NCI-H524 treated with DMSO at 0.1 percent for 48 hours (cell line): Measurements from ENCODE around the gene ETNK2.

Experiments used
- DNase-seq: peaks from one replicate; lab custom pipeline; 2025; lab: John Stamatoyannopoulos, UW

Gene ETNK2

GRCh38 chr1:204147406-204148383 is 4.1 kb downstream of the ETNK2 start:
- DNase-seq, result no peak

GRCh38 chr1:204146965-204147364 is 4.9 kb downstream of the ETNK2 start:
- no peak for DNase-seq

- no peak for DNase-seq
Measured at GRCh38 chr1:204146309-204146708, 5.5 kb downstream of the ETNK2 start.

GRCh38 chr1:204145033-204145504 is 6.8 kb downstream of the ETNK2 start:
- DNase-seq, result no peak

GRCh38 chr1:204143276-204144041 is 8.4 kb downstream of the ETNK2 start:
- no peak for DNase-seq

- no peak for DNase-seq
Measured at GRCh38 chr1:204142032-204142974, 9.5 kb downstream of the ETNK2 start.

- no peak for DNase-seq
Measured at GRCh38 chr1:204141131-204141530, 10.7 kb downstream of the ETNK2 start.

- no peak for DNase-seq
Measured at GRCh38 chr1:204139952-204140351, 11.9 kb downstream of the ETNK2 start.

- no peak for DNase-seq
Measured at GRCh38 chr1:204139088-204139487, 12.8 kb downstream of the ETNK2 start.

- no peak for DNase-seq
Measured at GRCh38 chr1:204136814-204137213, 15.0 kb downstream of the ETNK2 start.

- no peak for DNase-seq
Measured at GRCh38 chr1:204134103-204134502, 17.7 kb downstream of the ETNK2 start.

GRCh38 chr1:204132718-204133117 is 19.1 kb downstream of the ETNK2 start:
- DNase-seq, result no peak

- DNase-seq, result no peak
Measured at GRCh38 chr1:204131978-204132377, 19.9 kb downstream of the ETNK2 start.

- DNase-seq, result no peak
Measured at GRCh38 chr1:204130981-204131892, 20.6 kb downstream of the ETNK2 start.

GRCh38 chr1:204130178-204130577 is 21.7 kb downstream of the ETNK2 start:
- DNase-seq, result no peak

- DNase-seq, result no peak
Measured at GRCh38 chr1:204128964-204129896, 22.6 kb downstream of the ETNK2 start.

GRCh38 chr1:204128464-204128963 is 23.3 kb downstream of the ETNK2 start:
- no peak for DNase-seq

- DNase-seq, result no peak
Measured at GRCh38 chr1:204127597-204128242, 24.1 kb downstream of the ETNK2 start.

GRCh38 chr1:204126956-204127355 is 24.9 kb downstream of the ETNK2 start:
- no peak for DNase-seq
